PFSK-1 (cell line): ENCODE data around the gene LENEP.

Experiments
- SIN3A ChIP-seq: IDR thresholded peaks from 2 replicates; pipeline ENCODE4 v1.6.1; 2012; ENCODE audit warnings: mild to moderate bottlenecking, low read length, moderate library complexity, borderline replicate concordance; ENCODE audit not compliant: insufficient read depth
- TAF1 ChIP-seq: IDR thresholded peaks from 2 replicates; pipeline ENCODE4 v1.6.1; 2012; ENCODE audit warnings: low read length, control low read depth, borderline replicate concordance; ENCODE audit not compliant: insufficient read depth

- TF ChIP-seq TAF1 (no peak), SIN3A (no peak)
Observed at GRCh38 chr1:155000411-155000725, 7.0 kb downstream of the LENEP start.
